CD14-positive monocyte (primary cell): ENCODE measurements around the gene GMCL2. TPM values are rescaled to one million over a fixed set of nuclear protein-coding genes. Genes with fewer than 3 reads are reported as not detected.

Source experiments
- DNase-seq, 3 donors: peaks; one replicate each; pipeline ENCODE4 v3.0.0-alpha.2; 2011 to 2022
- H2AFZ ChIP-seq: 2 replicates; pipeline ENCODE4 v1.6.0; 2012; ENCODE audit warnings: mild to moderate bottlenecking, low read depth, low read length, inconsistent platforms; ENCODE audit not compliant: insufficient read depth, poor library complexity, severe bottlenecking
- H3K27ac ChIP-seq, 2 donors: 1 replicate in 1 of 2; 2 replicates in 1 of 2; pipeline ENCODE4 v1.5.1; 2012 to 2013; ENCODE audit warnings: low read length in 2 of 2, control low read depth in 1 of 2, inconsistent platforms in 1 of 2, low read depth in 1 of 2, mild to moderate bottlenecking in 1 of 2
- H3K27me3 ChIP-seq, 2 donors: one replicate each; pipeline versions ENCODE4 v1.6.0 to v1.6.1; 2011 to 2013; ENCODE audit warnings: low read length in 2 of 2; ENCODE audit not compliant: control insufficient read depth in 2 of 2, insufficient read depth in 2 of 2
- H3K36me3 ChIP-seq, 2 donors: replicated peaks in 1 of 2; 1 replicate in 1 of 2; 2 replicates in 1 of 2; pipeline versions ENCODE4 v1.5.1 to v1.6.1; 2012 to 2013; ENCODE audit warnings: low read length in 2 of 2, control low read depth in 1 of 2, inconsistent platforms in 1 of 2, mild to moderate bottlenecking in 1 of 2; ENCODE audit not compliant: insufficient read depth in 2 of 2, control insufficient read depth in 1 of 2
- H3K4me1 ChIP-seq, 2 donors: 1 replicate in 1 of 2; 2 replicates in 1 of 2; pipeline versions ENCODE4 v1.5.1 to v1.6.1; 2012 to 2013; ENCODE audit warnings: low read length in 2 of 2, control low read depth in 1 of 2, inconsistent platforms in 1 of 2, mild to moderate bottlenecking in 1 of 2, moderate library complexity in 1 of 2; ENCODE audit not compliant: insufficient read depth in 2 of 2, control insufficient read depth in 1 of 2
- H3K4me2 ChIP-seq: replicated peaks from 2 replicates; pipeline ENCODE3; 2012; ENCODE audit warnings: low read length, moderate library complexity, mild to moderate bottlenecking; ENCODE audit not compliant: poor library complexity, severe bottlenecking; ENCODE audit errors: extremely low read depth
- H3K4me3 ChIP-seq, 3 experiments: fragments of 200-600 bp in 1 of 3; sonication (generic) in 1 of 3; replicated peaks in 1 of 3; 1 replicate in 2 of 3; 2 replicates in 1 of 3; pipeline ENCODE4 v1.5.1; 2011 to 2013; ENCODE audit warnings: low read length in 3 of 3, mild to moderate bottlenecking in 3 of 3, control low read depth in 2 of 3, low read depth in 2 of 3, inconsistent platforms in 1 of 3, moderate library complexity in 1 of 3
- H3K79me2 ChIP-seq: 2 replicates; pipeline ENCODE4 v1.6.0; 2012; ENCODE audit warnings: mild to moderate bottlenecking, control low read depth, inconsistent platforms, low read length, moderate library complexity; ENCODE audit not compliant: insufficient read depth
- H3K9ac ChIP-seq: 2 replicates; pipeline ENCODE4 v1.6.0; 2017; ENCODE audit warnings: low read length, mild to moderate bottlenecking; ENCODE audit not compliant: insufficient read depth, poor library complexity, severe bottlenecking
- H3K9me3 ChIP-seq, 2 donors: replicated peaks in 1 of 2; 1 replicate in 1 of 2; 2 replicates in 1 of 2; pipeline versions ENCODE4 v1.5.1 to v1.6.1; 2012 to 2013; ENCODE audit warnings: low read length in 2 of 2, control low read depth in 1 of 2; ENCODE audit not compliant: control insufficient read depth in 1 of 2, insufficient read depth in 1 of 2
- H4K20me1 ChIP-seq: 2 replicates; pipeline ENCODE4 v1.6.0; 2012; ENCODE audit warnings: mild to moderate bottlenecking, low read length, control low read depth, moderate library complexity; ENCODE audit not compliant: insufficient read depth
- H3K27ac Mint-ChIP-seq, 7 donors: one replicate each; pipeline ENCODE4 v1.8.0; 2020; ENCODE audit warnings: mild to moderate bottlenecking in 7 of 7, mixed read lengths in 7 of 7, moderate library complexity in 6 of 7, inconsistent platforms in 2 of 7
- H3K27me3 Mint-ChIP-seq, 3 donors: one replicate each; pipeline ENCODE4 v1.8.0; 2021 to 2022; ENCODE audit warnings: low read depth in 3 of 3, mild to moderate bottlenecking in 3 of 3, mixed read lengths in 3 of 3, moderate library complexity in 3 of 3, inconsistent platforms in 1 of 3
- H3K36me3 Mint-ChIP-seq, 2 donors: one replicate each; pipeline ENCODE4 v1.8.0; 2020; ENCODE audit warnings: mixed read lengths in 2 of 2, inconsistent platforms in 1 of 2, mild to moderate bottlenecking in 1 of 2
- H3K4me1 Mint-ChIP-seq: one replicate; pipeline ENCODE4 v1.8.0; 2020; ENCODE audit warnings: mild to moderate bottlenecking, mixed read lengths
- H3K4me3 Mint-ChIP-seq, 2 donors: one replicate each; pipeline ENCODE4 v1.8.0; 2020; ENCODE audit warnings: mild to moderate bottlenecking in 2 of 2, mixed read lengths in 2 of 2, moderate library complexity in 1 of 2
- H3K9me3 Mint-ChIP-seq, 7 donors: one replicate each; pipeline ENCODE4 v1.8.0; 2020 to 2022; ENCODE audit warnings: mixed read lengths in 7 of 7, mild to moderate bottlenecking in 6 of 7, moderate library complexity in 6 of 7, inconsistent platforms in 2 of 7
- WGBS: methylation state at CpG from one replicate; pipeline ENCODE4 v1.1.5; 2013; ENCODE audit warnings: missing lambda C conversion rate; ENCODE audit not compliant: insufficient coverage; 5-methylcytosine and 5-hydroxymethylcytosine counted together
- intact Hi-C, 2 donors: fragments of 100-400 bp; cut with micrococcal nuclease; formaldehyde crosslinking; loops; one replicate each; pipeline versions ENCODE4 v1.15.0 to v1.15.1; 2023
- polyA plus RNA-seq, 3 donors: library from polyadenylated mRNA; depleted of rRNA in 1 of 3; unstranded in 2 of 3; stranded (reverse) in 1 of 3; fragments of 300-500 nt in 2 of 3; fragments of >200 nt in 1 of 3; fragmentation: Illumina TruSeq in 2 of 3; gene quantifications; 1 replicate in 2 of 3; 2 replicates in 1 of 3; pipeline ENCODE4 v1.2.3, GENCODE V29; 2012 to 2021
- TF ChIP-seq, protein P1 (sequence below): fragments of 200-600 bp; IDR thresholded peaks from one replicate; pipeline ENCODE4 v1.8.0; 2022; ENCODE audit warnings: antibody characterized with exemption, mild to moderate bottlenecking

The GMCL2 gene
- polyA plus RNA-seq, 3 donors, result not detected

- Histone ChIP-seq H4K20me1 (no peaks in the 10 kb centered on the region), H3K27me3 (no peaks in the 10 kb centered on the region), H3K79me2 (peaks cover 10% of the 10 kb centered on the region), H3K36me3 (peaks cover 23 to 25% of the 10 kb centered on the region in 2 donors), H3K4me1 (peaks cover 9 to 17% of the 10 kb centered on the region in 2 donors), H3K4me2 (peak within 1 kb of the TSS; percentile 88), H3K27ac (peak within 1 kb of the TSS; percentile 33 to 77), H2AFZ (peak within 1 kb of the TSS; percentile 88), H3K4me3 (peak within 1 kb of the TSS; percentile 40 to 79 (median 64)), H3K9me3 (no peaks in the 10 kb centered on the region), H3K9ac (peak within 1 kb of the TSS; percentile 66)
- H3K27ac Mint-ChIP-seq, result peak within 1 kb of the TSS; percentile 65 to 91 (median 89)
- peak within 1 kb of the TSS; percentile 86 to 92 for H3K4me3 Mint-ChIP-seq
- H3K36me3 Mint-ChIP-seq, result peaks cover 25 to 29% of the 10 kb centered on the region in 2 donors
- WGBS, result under 1% methylated on average over 59 of the region's 68 CpGs
- intact Hi-C loops, result loop anchor here in 1 of 2 donors (2.0 to 5.0 kb wide), 2 partner anchors 23 to 851 kb away; partner anchors contain the start of genes PRELID1, RAB24 and RMND5B
- H3K9me3 Mint-ChIP-seq, result peaks cover 0 to 3% (median 0%) of the 10 kb centered on the region in 7 donors
- H3K4me1 Mint-ChIP-seq, result peaks cover 17% of the 10 kb centered on the region
- no peaks in the 10 kb centered on the region for H3K27me3 Mint-ChIP-seq
- TF ChIP-seq, protein P1, sequence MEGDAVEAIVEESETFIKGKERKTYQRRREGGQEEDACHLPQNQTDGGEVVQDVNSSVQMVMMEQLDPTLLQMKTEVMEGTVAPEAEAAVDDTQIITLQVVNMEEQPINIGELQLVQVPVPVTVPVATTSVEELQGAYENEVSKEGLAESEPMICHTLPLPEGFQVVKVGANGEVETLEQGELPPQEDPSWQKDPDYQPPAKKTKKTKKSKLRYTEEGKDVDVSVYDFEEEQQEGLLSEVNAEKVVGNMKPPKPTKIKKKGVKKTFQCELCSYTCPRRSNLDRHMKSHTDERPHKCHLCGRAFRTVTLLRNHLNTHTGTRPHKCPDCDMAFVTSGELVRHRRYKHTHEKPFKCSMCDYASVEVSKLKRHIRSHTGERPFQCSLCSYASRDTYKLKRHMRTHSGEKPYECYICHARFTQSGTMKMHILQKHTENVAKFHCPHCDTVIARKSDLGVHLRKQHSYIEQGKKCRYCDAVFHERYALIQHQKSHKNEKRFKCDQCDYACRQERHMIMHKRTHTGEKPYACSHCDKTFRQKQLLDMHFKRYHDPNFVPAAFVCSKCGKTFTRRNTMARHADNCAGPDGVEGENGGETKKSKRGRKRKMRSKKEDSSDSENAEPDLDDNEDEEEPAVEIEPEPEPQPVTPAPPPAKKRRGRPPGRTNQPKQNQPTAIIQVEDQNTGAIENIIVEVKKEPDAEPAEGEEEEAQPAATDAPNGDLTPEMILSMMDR, result no peak
- peak; percentile 98 to 99 (median 99) for DNase-seq
Observed at GRCh38 chr5:178153530-178154340, 33.4 kb downstream of the GMCL2 start, which contains the start of gene NHP2. Gene NHP2, minus strand, starts transcription at chr5:178153885. Its CDS starts 68 bp downstream, at chr5:178153817.

- peak overlapping the region; percentile 88 for H2AFZ ChIP-seq
- Mint-ChIP-seq H3K27ac (peak overlapping the region; percentile 65 to 91 (median 88)), H3K4me1 (peaks cover 17% of the 10 kb centered on the region), H3K9me3 (peaks cover 0 to 3% (median 0%) of the 10 kb centered on the region in 7 donors), H3K4me3 (peak overlapping the region; percentile 86 to 92), H3K27me3 (no peaks in the 10 kb centered on the region), H3K36me3 (peaks cover 34 to 38% of the 10 kb centered on the region in 2 donors)
- TF ChIP-seq, protein P1, result no peak
- H4K20me1 ChIP-seq, result no peaks in the 10 kb centered on the region
- no peak for DNase-seq
- peak overlapping the region; percentile 88 for H3K4me2 ChIP-seq
- peak overlapping the region; percentile 66 for H3K9ac ChIP-seq
- H3K4me3 ChIP-seq, result peak overlapping the region; percentile 40 to 79 (median 64)
- WGBS, result 33% methylated on average over 12 of the region's 31 CpGs
- H3K27ac ChIP-seq, result peak overlapping the region; percentile 33 to 77
- peaks cover 9 to 17% of the 10 kb centered on the region in 2 donors for H3K4me1 ChIP-seq
- H3K9me3 ChIP-seq, result no peaks in the 10 kb centered on the region
- H3K79me2 ChIP-seq, result peaks cover 10% of the 10 kb centered on the region
- intact Hi-C loops, result loop anchor here in 1 of 2 donors (5.0 kb wide), 1 partner anchor 850 kb away; the partner anchor contains the start of genes PRELID1 and RAB24
- peaks cover 33 to 35% of the 10 kb centered on the region in 2 donors for H3K36me3 ChIP-seq
- no peaks in the 10 kb centered on the region for H3K27me3 ChIP-seq
Observed at GRCh38 chr5:178152491-178153444, 34.4 kb downstream of the GMCL2 start.
